ENCODE results near the gene MGST1. TPM values are rescaled to one million over a fixed set of nuclear protein-coding genes. Genes with fewer than 3 reads are reported as not detected.

The MGST1 gene
- total RNA-seq, 2 donors from 2014 or later = 203 to 357 TPM

DNA sequence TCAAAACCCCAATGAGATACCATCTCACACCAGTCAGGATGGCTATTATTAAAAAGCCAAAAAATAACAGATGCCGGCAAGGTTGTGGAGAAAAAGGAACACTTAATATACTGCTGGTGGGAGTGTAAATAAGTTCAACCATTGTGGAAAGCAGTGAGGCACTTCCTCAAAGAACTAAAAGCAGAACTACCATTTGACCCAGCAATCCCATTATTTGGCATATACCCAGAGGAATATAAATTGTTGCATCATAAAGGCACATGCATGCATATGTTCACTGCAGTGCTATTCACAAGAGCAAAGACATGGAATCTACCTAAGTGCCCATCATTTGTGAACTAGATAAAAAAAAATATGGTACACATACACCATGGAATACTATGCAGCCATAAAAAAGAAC lies 59.9 kb downstream of the MGST1 start:
- Mint-ChIP-seq H3K36me3 (ENCODE audit: low read depth) (no peaks in the 10 kb centered on the region), H3K4me3 (no peak overlapping the region), H3K27ac (no peak overlapping the region), H3K9me3 (peaks cover 12% of the 10 kb centered on the region), H3K27me3 (ENCODE audit: insufficient read depth) (no peaks in the 10 kb centered on the region), H3K4me1 (no peaks in the 10 kb centered on the region)
- TF ChIP-seq, protein P1, sequence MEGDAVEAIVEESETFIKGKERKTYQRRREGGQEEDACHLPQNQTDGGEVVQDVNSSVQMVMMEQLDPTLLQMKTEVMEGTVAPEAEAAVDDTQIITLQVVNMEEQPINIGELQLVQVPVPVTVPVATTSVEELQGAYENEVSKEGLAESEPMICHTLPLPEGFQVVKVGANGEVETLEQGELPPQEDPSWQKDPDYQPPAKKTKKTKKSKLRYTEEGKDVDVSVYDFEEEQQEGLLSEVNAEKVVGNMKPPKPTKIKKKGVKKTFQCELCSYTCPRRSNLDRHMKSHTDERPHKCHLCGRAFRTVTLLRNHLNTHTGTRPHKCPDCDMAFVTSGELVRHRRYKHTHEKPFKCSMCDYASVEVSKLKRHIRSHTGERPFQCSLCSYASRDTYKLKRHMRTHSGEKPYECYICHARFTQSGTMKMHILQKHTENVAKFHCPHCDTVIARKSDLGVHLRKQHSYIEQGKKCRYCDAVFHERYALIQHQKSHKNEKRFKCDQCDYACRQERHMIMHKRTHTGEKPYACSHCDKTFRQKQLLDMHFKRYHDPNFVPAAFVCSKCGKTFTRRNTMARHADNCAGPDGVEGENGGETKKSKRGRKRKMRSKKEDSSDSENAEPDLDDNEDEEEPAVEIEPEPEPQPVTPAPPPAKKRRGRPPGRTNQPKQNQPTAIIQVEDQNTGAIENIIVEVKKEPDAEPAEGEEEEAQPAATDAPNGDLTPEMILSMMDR (conservative IDR thresholded peaks at IDR 0.05) = no peak
- Histone ChIP-seq H3K9ac (ENCODE audit: extremely low read depth, low read length, poor library complexity, severe bottlenecking) (no peak overlapping the region), H3K4me1 (ENCODE audit: control insufficient read depth, insufficient read depth, low read length) (no peaks in the 10 kb centered on the region), H3K4me3 (ENCODE audit: low read length) (no peak overlapping the region), H3K27me3 (ENCODE audit: control insufficient read depth, insufficient read depth, low read length, poor library complexity, severe bottlenecking) (no peaks in the 10 kb centered on the region), H3K9me3 (ENCODE audit: control insufficient read depth, low read length) (no peaks in the 10 kb centered on the region), H3K27ac (ENCODE audit: low read depth, low read length) (no peak overlapping the region), H3K36me3 (ENCODE audit: control insufficient read depth, insufficient read depth, low read length) (no peaks in the 10 kb centered on the region)
- no peak for DNase-seq
- WGBS, 2 experiments (ENCODE audit: insufficient coverage in 1 of 2, insufficient read length in 1 of 2) = 100% methylated on average over 1 of the region's 1 CpG; no CpG with 5 or more reads in 1 of the 2 experiments

Other genes with a start within 250 kb of the MGST1 start
- gene SLC15A5, start 70.0 kb upstream of the MGST1 start, total RNA-seq = not detected

Data from endodermal cell (in vitro differentiated cells).